Neutrophil (primary cell): ENCODE results near the gene TOP1.
A peak's percentile ranks its signal among the peaks of the same experiment; 100 is the strongest.

Experiments
- H3K27ac ChIP-seq: fragments of 200-600 bp; sonication (generic); 2 replicates; pipeline ENCODE4 v1.5.1; 2016; ENCODE audit warnings: mild to moderate bottlenecking, moderate library complexity
- H3K27me3 ChIP-seq: fragments of 200-600 bp; sonication (generic); 2 replicates; pipeline ENCODE4 v1.6.0; 2016; ENCODE audit warnings: mild to moderate bottlenecking
- H3K36me3 ChIP-seq: fragments of 200-600 bp; sonication (generic); 2 replicates; pipeline ENCODE4 v1.5.1; 2017
- H3K4me1 ChIP-seq, 2 experiments: fragments of 200-600 bp in 1 of 2; sonication (generic) in 1 of 2; 1 replicate in 1 of 2; 2 replicates in 1 of 2; pipeline versions ENCODE4 v1.5.1 to v1.6.1; 2013 to 2016; ENCODE audit warnings: low read depth in 1 of 2, low read length in 1 of 2, mild to moderate bottlenecking in 1 of 2, moderate library complexity in 1 of 2; ENCODE audit not compliant: control insufficient read depth in 1 of 2, insufficient read depth in 1 of 2
- H3K4me3 ChIP-seq, 2 experiments: fragments of 200-600 bp in 1 of 2; sonication (generic) in 1 of 2; 1 replicate in 1 of 2; 2 replicates in 1 of 2; pipeline ENCODE4 v1.5.1; 2013 to 2016; ENCODE audit warnings: low read depth in 1 of 2, low read length in 1 of 2, mild to moderate bottlenecking in 1 of 2, moderate library complexity in 1 of 2
- H3K9me3 ChIP-seq: fragments of 200-600 bp; sonication (generic); 2 replicates; pipeline ENCODE4 v1.5.1; 2016
- TF ChIP-seq, protein P1 (sequence below): fragments of 200-600 bp; sonication (generic); IDR thresholded peaks from 2 replicates; pipeline ENCODE4 v1.5.1; 2016; ENCODE audit warnings: antibody characterized with exemption

Gene TOP1

DNA sequence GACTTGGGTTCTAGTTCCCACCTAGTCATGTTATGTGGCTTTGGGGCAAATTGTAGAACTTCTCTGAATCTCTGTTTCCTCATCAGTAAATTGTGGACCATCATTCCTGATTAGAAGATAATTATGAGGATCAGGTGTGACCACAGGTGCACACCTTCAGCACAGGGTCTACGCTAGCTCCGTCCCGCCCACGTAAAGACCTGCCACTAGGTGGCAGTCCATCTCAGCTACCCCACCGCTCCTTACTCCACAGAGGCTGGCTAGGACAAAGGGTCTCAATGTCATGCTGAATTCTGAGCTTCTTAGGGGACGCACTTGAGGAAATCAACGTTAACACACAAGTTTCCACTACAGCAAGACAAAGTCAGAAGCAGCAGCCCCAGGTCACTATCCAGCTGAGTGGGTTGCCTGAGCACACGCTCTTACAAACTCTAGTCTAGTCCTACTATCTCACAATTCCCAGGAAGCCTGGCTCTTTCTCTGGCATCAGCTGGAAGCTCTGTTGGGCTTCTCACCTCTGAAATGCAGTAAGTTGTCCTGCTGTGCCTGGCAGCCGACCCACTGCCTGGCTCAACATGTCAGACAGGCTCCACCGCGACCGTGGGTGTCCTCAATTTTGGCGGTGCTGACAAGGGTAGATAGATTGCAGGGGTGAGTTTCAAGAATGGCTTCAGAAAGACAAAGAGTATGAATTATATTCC is 106.7 kb downstream of the TOP1 start:
- Histone ChIP-seq H3K9me3 (no peaks in the 10 kb centered on the region), H3K36me3 (no peaks in the 10 kb centered on the region), H3K4me3 (no peak overlapping the region), H3K4me1 (peaks cover 5 to 12% of the 10 kb centered on the region in 2 experiments), H3K27ac (no peak overlapping the region), H3K27me3 (peaks cover 85% of the 10 kb centered on the region)
- TF ChIP-seq, protein P1, sequence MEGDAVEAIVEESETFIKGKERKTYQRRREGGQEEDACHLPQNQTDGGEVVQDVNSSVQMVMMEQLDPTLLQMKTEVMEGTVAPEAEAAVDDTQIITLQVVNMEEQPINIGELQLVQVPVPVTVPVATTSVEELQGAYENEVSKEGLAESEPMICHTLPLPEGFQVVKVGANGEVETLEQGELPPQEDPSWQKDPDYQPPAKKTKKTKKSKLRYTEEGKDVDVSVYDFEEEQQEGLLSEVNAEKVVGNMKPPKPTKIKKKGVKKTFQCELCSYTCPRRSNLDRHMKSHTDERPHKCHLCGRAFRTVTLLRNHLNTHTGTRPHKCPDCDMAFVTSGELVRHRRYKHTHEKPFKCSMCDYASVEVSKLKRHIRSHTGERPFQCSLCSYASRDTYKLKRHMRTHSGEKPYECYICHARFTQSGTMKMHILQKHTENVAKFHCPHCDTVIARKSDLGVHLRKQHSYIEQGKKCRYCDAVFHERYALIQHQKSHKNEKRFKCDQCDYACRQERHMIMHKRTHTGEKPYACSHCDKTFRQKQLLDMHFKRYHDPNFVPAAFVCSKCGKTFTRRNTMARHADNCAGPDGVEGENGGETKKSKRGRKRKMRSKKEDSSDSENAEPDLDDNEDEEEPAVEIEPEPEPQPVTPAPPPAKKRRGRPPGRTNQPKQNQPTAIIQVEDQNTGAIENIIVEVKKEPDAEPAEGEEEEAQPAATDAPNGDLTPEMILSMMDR: peak; percentile 57

DNA sequence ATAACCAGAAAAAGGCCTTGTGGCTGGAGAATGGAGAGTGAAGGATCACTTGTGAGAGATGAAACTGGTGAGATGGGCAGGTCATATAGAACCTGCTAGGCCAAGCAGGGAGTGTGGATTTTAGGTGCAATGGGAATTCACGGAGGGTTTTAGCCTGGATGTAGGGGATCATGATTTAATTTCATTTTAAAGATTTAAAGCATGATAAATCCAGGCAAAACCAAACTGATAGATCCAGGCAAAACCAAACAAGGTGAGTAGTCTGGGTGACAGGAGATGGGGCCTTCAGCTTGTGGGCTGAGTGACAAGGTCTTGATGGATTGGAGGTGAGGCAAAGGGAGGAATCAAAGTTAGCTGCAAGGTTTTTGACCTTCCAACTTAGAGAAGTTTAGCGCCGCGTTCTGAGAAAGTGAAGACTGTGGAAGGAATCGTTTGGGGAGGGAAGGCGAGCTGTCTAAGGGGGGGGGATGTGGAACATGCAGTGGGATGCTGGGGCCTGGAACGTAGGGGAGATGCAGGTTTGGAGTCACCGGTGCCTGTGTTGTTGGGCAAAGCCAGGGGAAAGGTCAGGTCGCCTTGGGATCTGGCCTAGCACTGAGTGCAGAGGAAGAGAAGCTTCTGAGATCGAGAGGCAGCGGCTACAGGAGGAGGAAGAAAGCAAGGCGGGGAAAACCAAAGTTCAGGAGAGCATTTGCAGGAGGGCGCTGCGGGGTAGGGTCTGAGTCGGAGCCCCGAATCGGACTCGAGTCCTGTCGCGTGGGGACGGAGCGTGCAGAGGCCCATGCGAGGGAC is 107.5 kb downstream of the TOP1 start:
- Histone ChIP-seq H3K27me3 (peaks cover 92% of the 10 kb centered on the region), H3K4me1 (peaks cover 5 to 12% of the 10 kb centered on the region in 2 experiments), H3K4me3 (peak overlapping the region; percentile 74 to 78), H3K36me3 (no peaks in the 10 kb centered on the region), H3K9me3 (no peaks in the 10 kb centered on the region), H3K27ac (no peak overlapping the region)
- TF ChIP-seq, protein P1: no peak

DNA sequence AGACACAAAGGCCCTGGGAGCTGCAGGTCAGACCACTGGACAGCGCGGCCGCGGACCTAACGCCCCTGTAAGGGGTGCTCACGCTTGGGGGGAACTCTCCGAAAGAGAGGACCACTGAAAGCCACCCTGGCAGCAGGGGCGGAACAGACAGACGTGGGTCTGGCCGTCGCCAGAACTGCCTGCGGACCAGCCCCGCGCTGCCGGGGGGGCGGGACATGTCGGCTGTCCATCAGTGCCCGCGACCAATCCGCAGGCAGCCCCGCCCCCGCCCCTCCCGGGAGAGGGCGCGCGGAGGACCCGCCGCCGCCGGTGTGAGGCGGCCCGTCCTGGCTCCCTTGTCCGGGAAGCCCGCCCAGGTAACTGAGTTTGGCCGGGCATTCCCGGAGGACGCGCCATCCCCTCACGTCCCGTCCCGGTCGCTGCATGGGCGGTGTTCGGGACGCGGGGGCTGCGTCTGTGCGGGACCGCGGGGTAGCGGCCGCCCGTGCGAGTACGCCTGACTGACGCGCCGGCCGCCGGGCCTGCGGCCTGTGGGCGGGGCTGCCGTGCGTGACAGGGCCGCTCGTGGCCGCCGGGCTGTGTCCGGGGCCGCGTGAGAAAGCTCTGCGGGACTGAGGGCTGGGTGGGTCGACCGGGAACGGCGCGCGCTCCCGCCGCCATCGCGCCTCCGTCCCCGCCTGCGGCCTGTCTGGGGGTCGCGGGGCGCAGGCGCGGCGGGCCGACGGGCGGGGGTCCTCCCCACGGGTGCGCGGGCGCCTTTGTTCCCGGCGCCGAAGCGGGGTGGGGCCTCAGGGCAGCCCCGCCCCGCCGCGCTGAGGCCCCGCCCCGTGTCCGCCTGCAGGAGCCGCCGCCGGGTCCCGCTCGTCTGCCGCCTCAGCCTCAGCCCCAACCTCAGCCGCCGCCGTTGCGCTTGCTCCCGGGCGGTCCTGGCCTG is 108.3 kb downstream of the TOP1 start, which contains the start of gene PLCG1:
Gene PLCG1 (plus strand): TSS at position 864 of the 934 bp plus-strand sequence. CDS start 99 bp downstream, outside the sequence.
- no peak within 1 kb of the TSS for H3K27ac ChIP-seq
- TF ChIP-seq, protein P1: peak; percentile 24
- H3K36me3 ChIP-seq: no peaks in the 10 kb centered on the region
- H3K27me3 ChIP-seq: peaks cover 93% of the 10 kb centered on the region
- peaks cover 5 to 12% of the 10 kb centered on the region in 2 experiments for H3K4me1 ChIP-seq
- no peaks in the 10 kb centered on the region for H3K9me3 ChIP-seq
- peak within 1 kb of the TSS; percentile 74 to 78 for H3K4me3 ChIP-seq

DNA sequence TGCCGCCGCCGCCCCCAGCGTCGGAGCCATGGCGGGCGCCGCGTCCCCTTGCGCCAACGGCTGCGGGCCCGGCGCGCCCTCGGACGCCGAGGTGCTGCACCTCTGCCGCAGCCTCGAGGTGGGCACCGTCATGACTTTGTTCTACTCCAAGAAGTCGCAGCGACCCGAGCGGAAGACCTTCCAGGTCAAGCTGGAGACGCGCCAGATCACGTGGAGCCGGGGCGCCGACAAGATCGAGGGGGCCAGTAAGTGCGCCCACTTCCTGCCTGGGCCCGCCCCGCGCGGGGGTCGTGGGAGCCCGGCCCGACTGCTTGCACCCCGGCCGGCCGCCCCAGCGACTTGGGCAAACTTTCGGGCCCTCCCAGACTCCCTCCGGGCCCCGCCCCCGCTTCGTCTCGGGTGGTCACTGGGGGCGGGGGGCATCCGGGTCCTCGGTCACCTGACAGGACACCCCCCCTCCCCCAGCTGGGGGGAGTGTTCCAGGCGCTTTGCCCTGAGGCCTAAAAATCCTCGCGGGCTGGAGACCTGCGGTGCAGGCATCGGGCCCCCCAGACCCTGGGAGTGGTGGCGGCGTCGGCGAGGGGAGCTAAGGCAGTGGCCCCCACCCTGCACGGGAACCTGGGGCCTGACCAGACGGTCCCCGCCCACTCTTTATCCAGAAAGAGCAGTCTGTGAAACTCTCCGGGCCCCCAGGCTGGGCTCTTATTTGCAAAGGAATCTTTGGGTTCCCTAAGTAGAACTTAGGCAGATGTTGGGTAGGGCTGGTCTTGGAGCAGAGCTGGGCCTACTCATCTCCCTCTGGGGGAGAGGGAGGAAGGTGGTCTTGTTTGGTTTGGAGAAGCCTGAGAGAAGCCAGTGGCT is 109.2 kb downstream of the TOP1 start:
- TF ChIP-seq, protein P1: no peak
- H3K27ac ChIP-seq: no peak overlapping the region
- H3K27me3 ChIP-seq: peaks cover 94% of the 10 kb centered on the region
- H3K9me3 ChIP-seq: no peaks in the 10 kb centered on the region
- peaks cover 5 to 12% of the 10 kb centered on the region in 2 experiments for H3K4me1 ChIP-seq
- no peaks in the 10 kb centered on the region for H3K36me3 ChIP-seq
- peak overlapping the region; percentile 74 to 78 for H3K4me3 ChIP-seq
